ENCODE results near the gene CRIP3.

CRIP3 gene

GRCh38 chr6:43290905-43291355 lies 17.7 kb downstream of the CRIP3 start:
- DNase-seq (ENCODE audit: low spot score) (no peak), FAIRE-seq (no peak)

GRCh38 chr6:43290339-43290904 lies 18.2 kb downstream of the CRIP3 start:
- no peak for DNase-seq (ENCODE audit: low spot score)
- FAIRE-seq: no peak

DNA sequence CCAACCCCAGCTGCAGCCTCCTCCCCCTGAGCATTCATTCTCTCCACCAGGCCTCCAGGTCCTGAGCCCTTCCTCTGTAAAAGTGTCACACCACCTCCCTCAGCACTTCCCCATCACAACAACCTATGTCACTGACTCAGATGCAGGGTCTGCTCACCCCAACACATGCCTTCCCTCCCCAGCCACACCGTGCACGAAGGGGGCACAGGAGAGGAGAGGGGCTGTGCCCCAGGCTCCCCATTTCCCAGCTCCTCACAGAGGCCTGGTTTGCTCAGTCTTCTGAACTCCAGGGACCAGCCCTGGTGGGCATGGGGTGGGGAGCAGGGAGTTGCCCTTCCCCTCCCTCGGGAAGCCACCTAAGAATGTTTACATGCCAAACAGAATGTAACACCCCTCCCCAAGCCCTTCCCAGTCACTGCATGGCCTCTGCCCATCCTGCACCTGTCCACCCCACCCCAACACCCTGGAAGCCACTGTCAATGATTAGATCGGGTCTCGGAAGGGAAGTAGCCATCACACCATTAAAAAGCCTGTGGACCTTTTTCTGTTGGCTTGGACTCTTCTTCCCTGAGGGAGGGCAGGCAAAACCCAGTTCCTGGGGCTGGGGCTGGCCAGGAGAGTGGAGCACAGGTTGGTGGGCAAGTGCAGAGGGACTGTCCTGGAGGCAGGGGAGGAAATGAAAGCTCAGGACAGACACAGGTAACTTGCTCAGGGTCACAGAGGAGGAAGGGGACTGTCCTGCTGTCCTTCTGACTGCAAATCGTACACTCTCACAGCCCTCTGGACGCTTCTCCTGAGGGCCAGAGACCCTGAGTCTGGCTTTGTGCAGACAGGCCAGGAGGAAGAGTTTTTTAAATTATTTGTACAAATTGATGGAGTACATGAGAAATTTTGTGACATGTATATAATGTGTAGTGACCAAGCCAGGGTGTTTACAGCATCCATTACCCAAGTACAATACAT lies 20.6 kb downstream of the CRIP3 start:
- DNase-seq (ENCODE audit: low spot score): no peak
- no peak for FAIRE-seq

DNA sequence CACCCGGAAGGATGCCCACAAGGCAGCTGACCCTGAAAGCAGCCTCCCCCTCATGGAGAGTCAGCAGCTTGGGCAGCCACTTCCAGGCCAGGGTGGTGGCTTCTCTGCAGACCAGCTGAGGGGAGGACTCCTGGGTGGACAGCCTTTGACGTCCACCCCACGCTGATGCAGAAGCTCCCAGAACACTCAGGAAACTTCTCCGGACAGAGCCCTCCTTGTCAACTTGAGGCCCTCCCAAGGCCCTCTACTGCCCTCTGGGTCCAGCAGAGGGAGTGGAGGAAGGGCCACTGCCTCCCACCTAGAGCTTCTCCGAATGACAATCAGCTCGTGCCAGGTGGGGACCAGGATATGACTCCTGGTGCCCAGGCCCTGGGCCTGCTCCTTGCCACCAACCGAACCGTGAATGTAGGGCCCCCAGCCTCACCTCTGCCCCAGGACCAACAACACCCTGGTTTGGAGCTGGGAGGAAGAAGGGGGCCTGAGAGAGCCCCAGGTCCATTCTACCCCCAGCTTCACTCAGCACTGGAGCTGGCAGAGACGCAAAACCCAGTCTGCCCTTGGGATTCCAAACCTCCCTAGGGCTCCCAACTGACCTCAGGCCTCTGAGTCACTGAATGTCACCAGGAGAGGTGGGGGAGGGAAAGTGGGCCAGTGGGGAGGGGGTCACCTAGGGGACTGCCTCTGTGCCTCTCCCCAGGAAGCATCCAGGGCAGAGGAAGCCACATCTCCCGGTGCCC lies 21.5 kb downstream of the CRIP3 start:
- FAIRE-seq (no peak), DNase-seq (ENCODE audit: low spot score) (no peak)

GRCh38 chr6:43286456-43286979 lies 22.1 kb downstream of the CRIP3 start:
- FAIRE-seq (no peak), DNase-seq (ENCODE audit: low spot score) (no peak)

DNA sequence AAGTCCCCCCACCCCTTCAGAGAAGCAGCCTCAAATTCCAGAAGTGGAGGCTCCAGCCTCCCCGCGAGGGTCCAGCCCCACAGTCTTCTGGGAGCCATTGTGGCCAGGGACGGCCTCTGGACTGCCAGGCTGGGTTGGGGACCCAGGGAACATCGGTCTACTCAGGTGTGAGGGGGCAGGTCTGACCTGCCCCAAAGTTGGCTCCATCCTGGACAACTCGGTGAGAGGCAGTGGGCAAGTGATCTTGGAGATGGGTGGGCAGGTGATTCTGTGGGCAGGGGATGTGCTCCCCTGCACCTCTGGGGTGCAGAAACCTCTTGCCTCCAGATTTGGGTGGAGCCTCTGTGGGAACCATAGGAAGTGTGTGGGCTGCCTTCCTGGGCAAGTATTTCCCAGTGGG lies 22.8 kb downstream of the CRIP3 start:
- DNase-seq (ENCODE audit: low spot score): no peak
- no peak for FAIRE-seq

DNA sequence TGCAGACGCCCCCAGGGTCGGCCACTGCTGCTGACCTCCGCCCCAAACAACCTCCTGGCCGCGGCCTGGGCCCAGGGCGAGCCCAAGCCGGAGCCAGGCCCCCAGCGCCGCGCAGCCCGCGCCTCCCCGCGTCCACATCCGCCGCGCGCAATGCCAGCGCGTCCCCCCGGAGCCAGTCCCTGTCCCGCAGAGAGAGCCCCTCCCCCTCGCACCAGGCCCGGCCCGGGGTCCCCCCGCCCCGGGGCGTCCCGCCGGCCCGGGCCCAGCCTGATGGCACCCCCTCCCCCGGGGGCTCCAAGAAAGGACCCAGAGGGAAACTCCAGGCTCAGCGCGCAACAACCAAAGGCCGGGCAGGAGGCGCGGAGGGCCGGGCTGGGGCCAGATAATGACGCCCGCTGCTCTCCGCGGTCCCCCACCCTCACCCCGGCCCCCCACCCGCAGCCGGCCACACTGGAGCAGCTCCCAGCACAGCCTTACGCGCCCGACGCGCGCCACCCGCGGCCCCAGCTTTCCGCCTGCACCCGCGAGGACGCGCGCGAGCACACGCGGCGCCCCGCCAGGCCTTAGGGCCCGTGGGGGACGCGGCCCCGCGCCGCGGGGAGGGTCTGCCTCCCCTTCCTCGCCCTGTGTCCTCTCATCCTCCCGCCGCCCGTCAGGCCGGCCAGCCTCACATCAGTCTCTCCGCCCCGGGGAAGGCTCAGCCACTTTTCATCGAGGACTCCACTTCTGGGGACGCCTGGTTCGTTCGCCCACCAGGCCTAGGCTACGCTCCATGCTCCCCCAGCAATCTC lies 23.4 kb downstream of the CRIP3 start:
- DNase-seq (ENCODE audit: low spot score) (no peak), FAIRE-seq (no peak)

- DNase-seq (ENCODE audit: low spot score): no peak
- FAIRE-seq: no peak
Observed at GRCh38 chr6:43283905-43284304, 24.7 kb downstream of the CRIP3 start.

DNA sequence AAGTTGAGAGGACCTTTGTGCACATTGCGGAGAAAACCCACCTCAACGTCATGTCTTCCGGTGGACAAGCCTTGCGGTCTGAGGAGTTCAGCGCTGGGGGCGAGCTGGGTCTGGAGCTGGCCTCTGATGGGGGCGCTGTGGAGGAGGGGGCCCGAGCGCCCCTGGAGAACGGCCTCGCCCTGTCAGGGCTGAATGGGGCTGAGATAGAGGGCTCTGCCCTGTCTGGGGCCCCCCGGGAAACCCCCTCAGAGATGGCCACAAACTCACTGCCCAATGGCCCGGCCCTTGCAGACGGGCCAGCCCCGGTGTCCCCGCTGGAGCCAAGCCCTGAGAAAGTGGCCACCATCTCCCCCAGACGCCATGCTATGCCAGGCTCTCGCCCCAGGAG lies 25.1 kb downstream of the CRIP3 start:
- no peak for FAIRE-seq
- no peak for DNase-seq (ENCODE audit: low spot score)

DNA sequence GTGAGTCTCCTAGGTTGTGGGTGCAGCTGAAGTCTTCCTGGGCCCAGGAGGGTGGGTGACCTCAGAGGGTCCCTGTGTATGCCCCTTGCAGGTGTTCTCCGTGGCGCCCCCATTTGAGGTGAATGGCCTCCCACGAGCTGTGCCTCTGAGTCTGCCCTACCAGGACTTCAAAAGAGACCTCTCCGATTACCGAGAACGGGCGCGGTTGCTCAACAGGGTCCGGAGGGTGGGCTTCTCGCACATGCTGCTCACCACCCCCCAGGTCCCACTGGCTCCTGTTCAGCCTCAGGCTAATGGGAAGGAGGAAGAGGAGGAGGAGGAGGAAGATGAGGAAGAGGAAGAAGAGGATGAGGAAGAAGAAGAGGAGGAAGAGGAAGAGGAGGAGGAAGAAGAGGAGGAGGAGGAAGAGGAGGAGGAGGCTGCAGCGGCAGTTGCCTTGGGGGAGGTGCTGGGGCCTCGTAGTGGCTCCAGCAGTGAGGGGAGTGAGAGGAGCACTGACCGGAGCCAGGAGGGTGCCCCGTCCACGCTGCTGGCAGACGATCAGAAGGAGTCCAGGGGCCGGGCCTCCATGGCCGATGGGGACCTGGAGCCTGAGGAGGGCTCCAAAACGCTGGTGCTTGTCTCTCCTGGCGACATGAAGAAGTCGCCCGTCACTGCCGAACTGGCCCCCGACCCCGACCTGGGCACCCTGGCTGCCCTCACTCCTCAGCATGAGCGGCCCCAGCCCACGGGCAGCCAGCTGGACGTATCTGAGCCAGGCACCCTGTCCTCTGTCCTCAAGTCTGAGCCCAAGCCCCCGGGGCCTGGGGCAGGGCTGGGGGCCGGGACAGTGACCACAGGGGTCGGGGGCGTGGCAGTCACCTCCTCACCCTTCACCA lies 25.8 kb downstream of the CRIP3 start:
- FAIRE-seq: no peak
- DNase-seq (ENCODE audit: low spot score): no peak

GRCh38 chr6:43282060-43282459 lies 26.6 kb downstream of the CRIP3 start:
- FAIRE-seq (no peak), DNase-seq (ENCODE audit: low spot score) (no peak)

- FAIRE-seq (no peak), DNase-seq (ENCODE audit: low spot score) (no peak)
Observed at GRCh38 chr6:43280234-43280633, 28.4 kb downstream of the CRIP3 start.

GRCh38 chr6:43278524-43279078 lies 30.0 kb downstream of the CRIP3 start:
- DNase-seq (ENCODE audit: low spot score) (peak; percentile 53), FAIRE-seq (no peak)

DNA sequence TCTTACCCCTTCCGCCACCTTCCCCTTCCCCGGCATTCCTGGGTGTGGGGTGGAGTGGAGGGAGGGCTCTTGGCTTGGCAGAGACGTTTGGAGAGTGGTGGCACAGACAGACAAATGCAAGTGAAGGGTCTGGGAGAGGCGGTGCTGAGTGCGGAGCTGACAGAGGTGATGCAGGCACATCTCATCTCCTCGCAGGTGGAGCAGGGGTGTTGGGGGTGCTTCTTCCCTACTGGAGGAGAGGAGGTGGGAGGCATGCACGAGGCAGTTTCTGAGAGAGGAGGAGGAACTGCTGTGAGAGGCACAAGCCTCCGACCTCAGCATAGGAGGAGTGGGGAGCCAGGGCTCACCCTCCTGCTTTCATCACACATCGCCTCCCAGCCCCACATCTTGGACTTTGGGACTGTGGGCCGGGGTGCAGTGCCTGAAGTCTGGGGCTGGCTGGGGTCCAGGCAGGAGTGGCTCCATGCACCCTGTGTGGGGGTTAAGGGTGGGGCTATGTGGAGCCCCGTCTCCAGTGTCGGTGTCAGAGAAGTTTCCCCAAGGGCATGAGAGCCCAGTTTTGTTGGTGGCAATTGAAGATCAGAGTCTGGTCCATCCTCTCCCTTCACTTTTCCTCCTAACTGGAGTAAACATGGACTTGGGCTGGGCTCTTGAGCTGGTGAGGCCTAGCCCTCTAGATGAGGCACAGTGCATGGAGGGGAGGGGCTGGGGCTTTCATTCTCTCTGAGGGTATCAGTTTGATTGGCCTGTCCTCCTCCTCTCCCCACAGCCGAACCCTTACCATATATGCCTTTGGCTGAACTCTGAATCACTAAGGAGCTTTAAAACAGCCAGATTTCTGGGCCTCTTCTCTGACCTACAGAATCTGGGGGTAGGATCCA lies 30.7 kb downstream of the CRIP3 start:
- FAIRE-seq: no peak
- no peak for DNase-seq (ENCODE audit: low spot score)

DNA sequence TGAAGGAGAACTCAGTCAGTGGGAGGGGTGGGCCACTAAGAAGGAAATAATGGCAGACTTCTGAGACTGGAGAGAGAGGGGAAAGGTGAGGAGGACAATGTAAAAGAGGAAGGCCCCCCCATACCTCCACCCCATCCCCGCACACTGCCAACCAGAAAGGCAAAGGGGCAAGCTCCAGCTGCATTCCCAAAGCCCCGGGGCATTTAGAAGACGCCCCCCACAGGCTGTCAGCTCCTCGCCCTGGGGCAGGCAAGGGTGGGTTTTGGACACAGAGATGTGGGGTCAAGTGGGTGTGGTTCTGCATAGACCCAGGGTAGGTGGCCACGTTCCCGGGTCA lies 31.4 kb downstream of the CRIP3 start:
- DNase-seq (ENCODE audit: low spot score) (no peak), FAIRE-seq (no peak)

GRCh38 chr6:43276577-43277305 lies 31.9 kb downstream of the CRIP3 start:
- FAIRE-seq: no peak
- DNase-seq (ENCODE audit: low spot score): no peak

DNA sequence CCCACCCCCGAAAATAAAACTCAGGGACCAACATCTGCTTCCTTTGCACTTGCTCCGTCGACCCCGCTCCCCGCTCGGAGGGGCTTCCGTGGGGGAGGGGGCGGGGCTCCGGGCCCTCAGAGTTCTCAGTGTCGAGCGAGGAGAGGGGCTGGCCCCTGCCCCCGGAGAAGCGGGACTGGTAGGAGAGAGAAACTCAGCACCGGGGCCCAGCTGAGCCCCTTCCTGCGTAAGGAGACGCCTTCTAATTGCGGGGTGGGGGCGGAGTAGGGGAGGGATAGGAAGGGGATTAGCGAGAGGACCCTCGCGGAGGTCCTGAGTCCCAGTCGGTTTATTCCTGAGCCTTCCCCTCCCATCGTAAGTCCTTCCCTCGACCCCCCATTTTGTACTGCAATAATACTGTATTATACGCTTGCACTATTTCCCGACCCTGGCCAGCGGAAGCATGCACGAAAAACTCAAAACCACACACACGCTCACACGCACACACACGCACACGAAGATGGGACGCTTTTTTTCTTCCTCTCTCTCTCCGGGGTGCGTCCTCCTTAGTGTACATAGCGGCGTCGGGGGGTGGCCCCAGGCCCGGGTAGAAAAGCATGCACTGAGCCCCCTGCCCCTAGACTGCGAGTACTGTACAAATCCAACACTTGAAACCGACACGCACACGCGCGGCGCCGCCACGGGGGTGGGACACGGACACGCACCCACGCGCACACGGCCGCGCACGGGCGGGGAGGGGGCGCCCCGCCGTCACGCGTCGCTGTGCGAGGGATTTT lies 32.6 kb downstream of the CRIP3 start:
- DNase-seq (ENCODE audit: low spot score) (no peak), FAIRE-seq (no peak)
